Measurements from ENCODE around the gene USH2A. TPM values are rescaled to one million over a fixed set of nuclear protein-coding genes. Genes with fewer than 3 reads are reported as not detected.

The USH2A gene
- polyA plus RNA-seq, 1 donor from 2014 or later, result 0.17 TPM

GRCh38 chr1:215608646-215609045 is 814.6 kb downstream of the USH2A start:
- H4K20me1 ChIP-seq (ENCODE audit: insufficient read depth), result no peaks in the 10 kb centered on the region
- H3K36me3 ChIP-seq (ENCODE audit: insufficient read depth, low read length), result peaks cover 21% of the 10 kb centered on the region

GRCh38 chr1:215607412-215607811 is 815.8 kb downstream of the USH2A start:
- Histone ChIP-seq H4K20me1 (ENCODE audit: insufficient read depth) (no peaks in the 10 kb centered on the region), H3K9me2 (ENCODE audit: insufficient read depth, low read length) (no peaks in the 10 kb centered on the region), H3K4me3 (ENCODE audit: low read length) (no peak overlapping the region), H3F3A (ENCODE audit: insufficient read depth, low read length, poor library complexity, severe bottlenecking) (no peaks in the 10 kb centered on the region), H3K9me3 (ENCODE audit: low read length) (no peaks in the 10 kb centered on the region), H3K4me2 (ENCODE audit: low read length) (no peak overlapping the region), H3K27ac (ENCODE audit: low read length) (no peak overlapping the region), H3K9ac (ENCODE audit: low read length) (no peak overlapping the region), H3K79me2 (replicated peaks; ENCODE audit: insufficient read depth, low read length) (no peaks in the 10 kb centered on the region), H2AFZ (ENCODE audit: low read depth, low read length) (no peak overlapping the region), H3K36me3 (ENCODE audit: insufficient read depth, low read length) (peaks cover 8% of the 10 kb centered on the region), H3K27me3 (ENCODE audit: insufficient read depth, low read depth, low read length) (no peaks in the 10 kb centered on the region)
- TF ChIP-seq EP300 (conservative IDR thresholded peaks at IDR 0.05; ENCODE audit: poor library complexity, severe bottlenecking) (no peak), RAD21 (conservative IDR thresholded peaks at IDR 0.05) (no peak), TAF1 (IDR thresholded peaks at IDR 0.05; ENCODE audit: low read depth) (no peak), MXI1 (conservative IDR thresholded peaks at IDR 0.05; ENCODE audit: poor library complexity, severe bottlenecking) (no peak), CTCF (IDR thresholded peaks at IDR 0.05; ENCODE audit: poor library complexity, severe bottlenecking) (no peak), REST (IDR thresholded peaks at IDR 0.05; ENCODE audit: borderline replicate concordance) (no peak), POLR2AphosphoS5 (IDR thresholded peaks at IDR 0.05) (no peak)

More at GRCh38 chr1:215608646-215609045, 814.6 kb downstream of the USH2A start:
- H3K9me2 ChIP-seq (ENCODE audit: insufficient read depth, low read length), result no peaks in the 10 kb centered on the region
- H3F3A ChIP-seq (ENCODE audit: insufficient read depth, low read length, poor library complexity, severe bottlenecking), result no peaks in the 10 kb centered on the region
- TF ChIP-seq MXI1 (conservative IDR thresholded peaks at IDR 0.05; ENCODE audit: poor library complexity, severe bottlenecking), result no peak
- TF ChIP-seq EZH2 (IDR thresholded peaks at IDR 0.05; ENCODE audit: borderline replicate concordance, insufficient read depth, low read length, poor library complexity, severe bottlenecking), result no peak
- TF ChIP-seq CTCF (IDR thresholded peaks at IDR 0.05; ENCODE audit: poor library complexity, severe bottlenecking), result no peak
- TF ChIP-seq SMC3 (conservative IDR thresholded peaks at IDR 0.05; ENCODE audit: poor library complexity), result no peak
- TF ChIP-seq REST (IDR thresholded peaks at IDR 0.05; ENCODE audit: borderline replicate concordance), result no peak
- no peak for TF ChIP-seq EP300 (conservative IDR thresholded peaks at IDR 0.05; ENCODE audit: poor library complexity, severe bottlenecking)
- no peak for TF ChIP-seq POLR2AphosphoS5 (IDR thresholded peaks at IDR 0.05)
- TF ChIP-seq TAF1 (IDR thresholded peaks at IDR 0.05; ENCODE audit: low read depth), result no peak
- no peak for TF ChIP-seq RAD21 (conservative IDR thresholded peaks at IDR 0.05)
- no peak overlapping the region for H3K4me3 ChIP-seq (ENCODE audit: low read length)
- no peak overlapping the region for H2AFZ ChIP-seq (ENCODE audit: low read depth, low read length)
- no peak overlapping the region for H3K9ac ChIP-seq (ENCODE audit: low read length)
- H3K4me2 ChIP-seq (ENCODE audit: low read length), result no peak overlapping the region
- no peaks in the 10 kb centered on the region for H3K27me3 ChIP-seq (ENCODE audit: insufficient read depth, low read depth, low read length)
- no peaks in the 10 kb centered on the region for H3K79me2 ChIP-seq (replicated peaks; ENCODE audit: insufficient read depth, low read length)
- no peaks in the 10 kb centered on the region for H3K9me3 ChIP-seq (ENCODE audit: low read length)
- H3K27ac ChIP-seq (ENCODE audit: low read length), result no peak overlapping the region
